ENCODE data around the gene NELFE.
"Not testable (repeated sequence)": the region's sequence is repeated elsewhere in the genome, so short reads cannot be mapped to it uniquely, and the experiment has no call there.

- TF ChIP-seq CTCF, POLR2A (IDR thresholded peaks at IDR 0.05): not testable (repeated sequence)
Measured at GRCh38 chr6:31909298-31909697, 49.5 kb downstream of the NELFE start.

Data from esophagus squamous epithelium (tissue), 4 donors.